Choroid plexus epithelial cell (primary cell): Measurements from ENCODE around the gene IFT80.
A peak's percentile ranks its signal among the peaks of the same experiment; 100 is the strongest.

Experiments
- DNase-seq: peaks from one replicate; pipeline ENCODE4 v3.0.0-alpha.2; 2010; ENCODE audit warnings: low read depth
- H3K4me3 ChIP-seq: 2 replicates; pipeline ENCODE4 v1.5.1; 2011; ENCODE audit warnings: low read depth, mild to moderate bottlenecking, control low read depth, low read length, moderate library complexity
- CTCF ChIP-seq: conservative IDR thresholded peaks from 2 replicates; pipeline ENCODE4 v1.5.1; 2011; ENCODE audit warnings: low read depth, mild to moderate bottlenecking, control low read depth, inconsistent platforms, low read length, moderate library complexity

Gene IFT80

GRCh38 chr3:160400702-160401150 is 1.7 kb upstream of the IFT80 start:
- no peak for TF ChIP-seq CTCF
- no peak for DNase-seq
- H3K4me3 ChIP-seq: peak overlapping the region; percentile 90

- TF ChIP-seq CTCF: no peak
- H3K4me3 ChIP-seq: peak overlapping the region; percentile 90
- DNase-seq: peak; percentile 74
Measured at GRCh38 chr3:160400030-160400701, 1.1 kb upstream of the IFT80 start.

- DNase-seq: no peak
- peak; percentile 13 for TF ChIP-seq CTCF
- peak overlapping the region; percentile 90 for H3K4me3 ChIP-seq
Measured at GRCh38 chr3:160398820-160399124, 253 bp downstream of the IFT80 start.

GRCh38 chr3:160395297-160395696 is 3.7 kb downstream of the IFT80 start:
- no peak overlapping the region for H3K4me3 ChIP-seq
- no peak for TF ChIP-seq CTCF
- DNase-seq: peak; percentile 73

GRCh38 chr3:160394009-160394392 is 5.0 kb downstream of the IFT80 start:
- no peak overlapping the region for H3K4me3 ChIP-seq
- no peak for TF ChIP-seq CTCF
- DNase-seq: no peak

- no peak for TF ChIP-seq CTCF
- no peak for DNase-seq
- H3K4me3 ChIP-seq: no peak overlapping the region
Measured at GRCh38 chr3:160393346-160394008, 5.5 kb downstream of the IFT80 start.

- H3K4me3 ChIP-seq: no peak overlapping the region
- no peak for TF ChIP-seq CTCF
Measured at GRCh38 chr3:160392798-160393197, 6.2 kb downstream of the IFT80 start.

More at GRCh38 chr3:160392798-160393197, 6.2 kb downstream of the IFT80 start:
- DNase-seq: no peak
